HG03432 (cell line): ENCODE measurements around the gene C20orf204.

Source experiments
- ATAC-seq: cut with Tn5 transposase; IDR thresholded peaks from one replicate; pipeline ENCODE4 v1.9.1; 2021; ENCODE audit warnings: mild to moderate bottlenecking, moderate library complexity; ENCODE audit not compliant: unreplicated experiment

The C20orf204 gene

DNA sequence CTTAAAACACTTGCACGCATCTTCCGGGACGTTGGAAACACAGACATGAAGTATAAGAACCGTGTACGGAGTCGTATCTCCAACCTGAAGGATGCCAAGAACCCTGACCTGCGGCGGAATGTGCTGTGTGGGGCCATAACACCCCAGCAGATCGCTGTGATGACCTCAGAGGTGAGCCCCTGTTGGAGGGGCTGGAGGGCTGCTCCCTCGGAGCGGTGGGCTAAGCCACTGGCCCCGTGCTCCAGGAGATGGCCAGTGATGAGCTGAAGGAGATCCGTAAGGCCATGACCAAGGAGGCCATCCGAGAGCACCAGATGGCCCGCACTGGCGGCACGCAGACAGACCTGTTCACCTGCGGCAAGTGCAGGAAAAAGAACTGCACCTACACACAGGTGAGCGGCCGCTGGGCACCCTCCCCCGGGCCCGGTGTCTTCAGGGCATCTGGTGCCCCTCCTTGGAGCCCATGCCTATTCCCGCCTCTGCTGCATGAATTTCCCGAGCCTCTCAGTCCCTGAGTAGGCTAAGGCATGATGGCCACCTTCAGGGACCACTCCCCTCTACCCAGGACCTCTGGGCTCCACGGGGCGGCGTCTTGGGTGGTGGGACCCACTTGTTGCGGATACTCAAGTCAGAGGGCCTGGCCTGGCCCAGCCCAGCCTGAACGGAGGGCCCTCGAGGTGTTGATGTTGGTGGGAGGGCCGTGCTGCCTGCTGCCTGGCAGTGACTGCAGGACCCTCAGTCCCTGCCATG is 34.4 kb downstream of the C20orf204 start:
- ATAC-seq, result no peak

DNA sequence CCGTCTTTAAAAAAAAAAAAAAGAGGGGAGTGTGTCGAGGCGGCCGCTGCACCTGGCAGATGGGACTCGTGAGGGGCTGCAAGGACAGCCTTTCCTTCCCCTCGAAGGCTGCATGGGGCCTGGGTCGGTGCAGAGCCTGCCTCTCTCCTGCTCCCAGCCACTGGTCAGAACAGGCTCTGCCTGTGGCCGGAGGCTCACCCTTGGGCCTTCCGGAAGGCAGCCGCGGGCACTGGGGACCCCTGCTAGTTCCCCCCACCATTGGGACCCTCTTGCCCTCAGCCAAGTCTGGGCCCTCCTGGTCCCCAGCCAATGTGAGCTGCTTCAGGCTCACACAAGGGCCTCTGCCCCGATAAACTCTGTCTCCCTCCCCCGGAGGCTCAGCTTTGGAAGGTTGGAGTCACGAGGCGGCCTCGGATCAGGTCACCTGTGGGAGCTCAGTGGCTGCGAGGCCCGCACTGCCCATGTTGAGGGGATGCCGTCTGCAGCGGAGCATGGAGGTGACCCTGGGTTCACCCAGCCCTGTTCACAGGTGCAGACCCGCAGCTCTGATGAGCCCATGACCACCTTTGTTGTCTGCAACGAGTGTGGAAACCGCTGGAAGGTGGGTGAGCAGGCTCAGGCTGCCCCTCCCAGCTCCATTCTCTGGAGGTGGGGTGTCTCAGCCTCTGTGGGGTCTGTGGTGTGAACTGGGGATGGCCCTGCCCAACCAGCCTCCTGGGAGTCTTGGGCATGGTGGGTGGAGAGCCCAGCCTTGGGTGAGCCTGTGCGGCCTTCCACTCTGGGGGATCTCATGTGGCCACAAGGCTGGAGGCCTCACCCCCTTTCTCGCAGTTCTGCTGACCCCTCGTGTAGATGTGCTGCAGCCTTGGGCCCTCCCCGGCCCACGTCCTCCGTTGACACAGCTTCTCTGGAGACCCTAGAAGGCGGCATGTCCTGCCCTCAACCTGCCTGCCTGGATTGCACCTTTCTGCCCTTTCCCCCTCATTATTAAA is 35.7 kb downstream of the C20orf204 start:
- ATAC-seq, result no peak

DNA sequence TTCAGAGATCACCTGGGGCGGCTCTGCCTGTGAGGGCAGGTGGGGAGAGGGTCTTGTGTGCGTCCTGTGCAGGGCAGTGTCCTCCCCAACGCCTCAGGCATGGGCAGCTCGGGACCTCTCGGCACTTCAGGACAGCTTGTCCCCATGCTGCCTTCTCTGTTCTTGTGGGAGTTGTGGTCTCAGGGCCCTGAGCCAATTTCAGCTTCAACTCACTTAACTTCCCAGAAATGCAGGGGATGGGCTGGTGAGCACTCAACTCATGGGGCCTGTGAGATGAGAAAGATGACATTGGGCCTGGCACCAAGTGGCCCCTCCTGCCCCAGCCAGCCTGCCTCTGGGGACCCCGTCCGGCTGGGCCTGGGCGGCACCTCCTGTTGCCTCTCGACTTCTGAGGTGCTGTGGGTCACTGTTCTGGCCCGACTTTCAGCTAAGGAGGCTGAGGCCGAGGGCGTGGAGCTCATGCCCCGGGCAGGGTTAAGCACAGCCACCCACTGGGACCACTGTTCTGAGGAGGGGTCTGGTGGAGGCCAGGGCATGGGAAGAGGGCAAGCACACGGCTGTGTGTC is 36.6 kb downstream of the C20orf204 start:
- no peak for ATAC-seq

DNA sequence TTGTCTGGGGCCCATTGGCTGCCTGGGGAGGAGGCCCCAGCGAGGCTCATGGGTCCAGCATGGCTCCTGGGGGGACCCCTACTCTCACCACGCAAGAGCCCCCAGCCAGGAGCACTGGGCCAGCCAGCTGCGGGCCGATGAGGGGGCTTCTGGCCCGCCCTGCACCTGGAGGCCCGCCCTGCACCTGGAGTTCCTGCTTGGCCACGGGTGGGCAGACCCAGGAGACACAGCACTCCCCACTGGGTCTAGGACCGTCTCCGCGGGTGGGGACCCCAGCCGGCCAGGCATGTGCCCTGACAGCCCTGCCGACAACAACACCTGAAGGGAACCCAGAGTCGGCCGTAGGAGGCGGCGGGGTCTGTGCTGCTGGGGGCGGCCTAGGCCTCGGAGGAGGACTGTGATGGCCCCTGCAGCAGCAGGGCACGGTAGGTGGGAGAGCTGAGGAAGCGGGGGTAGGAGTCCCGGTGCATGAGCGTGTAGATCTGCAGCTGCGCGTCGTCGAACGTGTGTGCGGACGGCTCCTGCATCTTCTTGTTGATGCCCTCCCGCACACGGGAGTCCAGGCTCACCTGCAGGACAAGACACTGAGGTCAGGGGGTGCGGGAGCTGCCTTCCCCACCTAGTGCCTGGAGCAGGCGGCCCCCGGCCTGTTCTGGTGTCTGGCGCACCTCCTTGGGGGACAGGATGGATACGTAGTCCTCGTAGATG is 37.6 kb downstream of the C20orf204 start:
- ATAC-seq, result no peak

DNA sequence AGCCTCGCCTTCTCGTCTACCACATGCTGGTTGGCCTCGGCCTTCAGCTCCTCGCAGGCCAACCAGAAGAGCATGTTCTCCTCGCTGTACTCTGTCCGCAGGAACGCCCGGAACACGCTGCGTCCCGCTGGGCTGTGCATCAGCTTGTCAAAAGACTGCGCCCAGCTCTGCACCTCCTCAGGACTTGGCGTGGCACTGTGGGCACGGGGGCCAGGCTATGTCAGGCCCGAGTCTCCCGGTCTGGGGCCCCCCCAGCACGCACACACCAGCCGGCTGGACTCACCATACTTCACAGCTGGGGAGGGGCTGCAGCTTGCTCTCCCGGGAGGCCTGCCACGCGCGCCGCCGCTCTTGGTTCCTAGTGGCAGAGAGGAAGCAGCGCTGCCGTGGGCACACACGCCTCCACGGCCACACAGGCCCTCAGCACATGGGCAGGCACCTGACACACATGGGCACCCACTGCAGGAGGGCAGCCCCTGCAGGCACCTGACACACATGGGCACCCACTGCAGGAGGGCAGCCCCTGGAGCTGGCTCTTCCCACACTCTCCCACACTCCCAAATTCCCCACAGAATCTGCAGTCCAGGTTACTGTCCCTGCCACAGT is 38.3 kb downstream of the C20orf204 start:
- no peak for ATAC-seq

DNA sequence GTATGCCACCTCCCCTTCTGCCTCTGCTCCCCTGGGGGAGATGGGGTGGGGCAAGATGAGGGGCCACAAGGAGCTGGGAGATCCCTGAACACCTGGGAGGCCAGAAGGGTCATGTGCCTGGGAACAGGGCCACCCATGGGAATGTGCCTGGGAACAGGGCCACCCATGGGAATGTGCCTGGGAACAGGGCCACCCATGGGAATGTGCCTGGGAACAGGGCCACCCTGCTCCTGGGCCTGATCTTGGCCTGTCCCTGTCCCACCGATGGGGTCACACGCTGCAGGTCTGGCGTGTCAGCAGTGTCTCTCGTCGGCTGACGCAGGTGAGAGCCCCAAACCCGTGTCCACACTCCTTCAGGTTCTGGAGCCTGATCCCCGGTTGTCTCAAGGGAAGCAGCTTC is 39.0 kb downstream of the C20orf204 start:
- no peak for ATAC-seq

DNA sequence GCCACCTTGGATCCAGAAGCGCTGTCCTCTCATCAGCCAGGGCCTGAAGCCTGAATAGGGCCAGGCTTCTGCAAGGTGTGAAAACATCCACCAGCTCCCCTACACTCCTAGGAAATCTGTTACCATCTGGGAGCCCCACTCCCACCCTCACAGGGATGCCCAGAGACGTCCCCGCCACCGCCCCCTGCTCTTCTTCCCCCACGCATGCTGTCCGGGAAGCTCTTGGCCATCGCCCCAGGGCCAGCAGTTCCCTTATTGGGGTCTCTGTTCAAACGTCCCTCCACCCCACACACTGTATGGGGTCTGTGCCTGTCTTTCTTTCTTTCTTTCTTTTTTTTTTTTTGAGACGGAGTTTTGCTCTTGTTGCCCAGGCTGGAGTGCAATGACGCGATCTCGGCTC is 39.6 kb downstream of the C20orf204 start:
- no peak for ATAC-seq

DNA sequence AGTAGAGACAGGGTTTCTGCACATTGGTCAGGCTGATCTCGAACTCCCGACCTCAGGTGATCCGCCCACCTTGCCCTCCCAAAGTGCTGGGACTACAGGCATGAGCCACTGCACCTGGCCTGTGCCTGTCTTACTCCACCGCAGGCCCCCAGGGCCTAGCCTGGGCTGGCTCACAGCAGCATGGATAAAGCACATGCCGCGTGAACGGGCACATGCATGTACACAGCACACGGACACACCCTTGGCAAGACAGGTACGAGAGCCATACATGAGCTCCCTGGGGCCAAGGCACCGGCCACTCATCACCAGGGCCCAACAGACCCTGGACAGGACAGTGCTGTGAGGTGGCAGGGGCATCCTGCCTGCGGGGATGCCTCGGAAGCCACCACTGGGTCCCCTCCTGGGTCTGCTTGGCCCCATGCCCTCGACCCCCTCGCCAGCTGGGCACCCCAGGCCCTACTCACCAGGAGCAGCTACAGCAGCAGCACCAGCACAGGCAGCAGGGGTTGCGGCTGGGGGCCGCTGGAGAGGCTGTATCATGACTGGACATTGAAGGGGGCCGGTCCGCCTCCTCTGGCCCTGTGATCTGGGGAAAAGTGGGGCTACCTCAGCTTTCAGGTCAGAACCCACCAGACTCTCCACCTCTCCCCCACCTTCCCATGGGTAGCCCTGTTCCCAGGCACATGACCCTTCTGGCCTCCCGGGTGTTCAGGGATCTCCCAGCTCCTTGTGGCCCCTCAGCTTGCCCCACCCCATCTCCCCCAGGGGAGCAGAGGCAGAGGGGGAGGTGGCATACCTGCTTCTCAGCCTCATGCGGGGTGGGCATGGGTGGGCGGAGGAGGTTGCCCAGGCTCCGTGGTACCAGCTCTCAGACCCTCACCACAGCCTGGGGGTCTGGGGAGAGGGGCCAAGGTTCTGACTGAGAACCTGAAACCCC is 40.3 kb downstream of the C20orf204 start:
- ATAC-seq, result no peak

DNA sequence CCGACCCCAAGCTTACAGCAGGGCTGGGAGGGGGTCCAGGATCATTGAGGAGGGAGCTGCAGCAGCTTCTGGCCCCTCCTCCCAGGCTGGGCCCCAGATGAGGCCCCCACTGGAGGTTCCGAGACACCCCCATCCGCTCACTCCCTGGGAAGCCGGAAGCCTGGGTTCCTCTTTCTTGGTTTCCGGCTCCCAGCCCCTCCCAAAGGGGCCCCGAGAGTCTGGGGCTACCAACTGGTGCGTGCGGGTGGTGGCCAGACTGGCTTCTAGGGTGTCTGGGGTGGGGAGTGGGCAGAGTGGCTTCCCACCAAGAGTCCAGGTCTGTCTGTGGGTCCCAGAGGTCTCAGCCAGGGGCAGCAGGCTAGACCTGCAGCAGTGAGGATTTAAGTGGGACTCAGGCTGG is 41.1 kb downstream of the C20orf204 start:
- peak; percentile 21 for ATAC-seq

DNA sequence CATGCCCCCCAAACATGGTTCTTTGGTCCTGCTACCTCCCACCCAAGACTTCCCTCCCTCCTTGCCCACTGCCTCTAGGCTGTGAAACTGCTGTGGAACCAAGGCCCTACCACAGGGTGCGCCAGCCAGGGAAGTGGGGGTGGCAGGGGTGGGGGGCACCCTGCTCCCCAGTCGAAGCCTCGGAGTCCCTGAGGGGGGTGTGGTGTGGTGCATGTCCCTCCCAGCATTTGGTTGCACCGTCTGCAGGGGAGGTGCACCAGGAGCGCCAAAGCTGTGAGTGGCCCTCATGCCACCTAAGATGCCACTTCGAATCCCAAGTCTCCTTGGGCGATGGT is 41.5 kb downstream of the C20orf204 start:
- no peak for ATAC-seq

DNA sequence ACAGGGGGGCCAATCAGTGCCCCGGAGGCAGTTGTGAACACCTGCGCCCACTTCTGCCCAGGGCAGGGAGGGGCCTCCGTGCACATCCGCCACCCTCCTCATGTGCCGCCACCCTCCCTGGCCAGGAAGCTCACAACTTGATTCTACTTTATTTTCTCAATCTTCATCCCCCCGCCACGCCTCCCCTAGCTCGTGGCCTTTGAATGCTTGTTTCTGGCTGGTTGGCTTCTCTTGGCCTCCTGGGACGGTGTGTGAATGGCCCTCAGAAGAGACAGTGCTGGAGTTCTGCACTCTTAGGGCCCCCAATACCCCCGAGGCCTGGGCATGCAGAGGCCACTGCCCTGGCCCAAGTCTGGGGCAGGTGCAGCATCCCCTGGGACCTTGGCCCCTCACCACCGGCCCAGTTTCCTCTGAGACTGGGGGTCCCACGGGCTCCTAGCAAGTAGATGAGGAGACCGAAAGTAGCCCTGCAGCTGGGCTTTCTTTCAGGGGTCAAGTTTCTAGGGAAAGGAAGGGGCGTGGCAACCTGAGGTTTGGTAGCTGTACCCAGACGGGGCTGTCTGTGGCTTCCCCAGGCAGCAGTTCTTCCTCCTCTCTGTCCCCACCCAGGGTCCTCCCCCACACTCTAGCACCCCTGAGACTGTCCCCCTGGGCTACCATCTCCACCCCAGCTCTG is 42.0 kb downstream of the C20orf204 start:
- no peak for ATAC-seq

DNA sequence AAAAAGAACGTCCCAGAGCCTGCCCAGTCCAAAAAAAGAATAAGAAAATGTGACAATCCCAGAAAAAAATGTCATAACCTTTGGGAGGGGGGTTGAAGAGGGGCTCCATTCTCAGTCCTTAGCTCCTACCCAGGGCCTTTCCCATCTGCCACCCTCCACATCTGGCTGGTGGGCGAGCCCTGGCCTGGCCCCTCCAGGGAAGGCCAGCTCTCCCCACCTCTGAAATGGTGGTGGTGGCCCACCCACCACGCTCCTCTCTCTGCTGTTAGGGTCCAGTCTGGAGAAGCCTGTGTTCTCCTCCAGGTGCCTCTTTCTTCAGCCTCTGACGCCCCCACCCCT is 42.9 kb downstream of the C20orf204 start:
- ATAC-seq, result no peak

DNA sequence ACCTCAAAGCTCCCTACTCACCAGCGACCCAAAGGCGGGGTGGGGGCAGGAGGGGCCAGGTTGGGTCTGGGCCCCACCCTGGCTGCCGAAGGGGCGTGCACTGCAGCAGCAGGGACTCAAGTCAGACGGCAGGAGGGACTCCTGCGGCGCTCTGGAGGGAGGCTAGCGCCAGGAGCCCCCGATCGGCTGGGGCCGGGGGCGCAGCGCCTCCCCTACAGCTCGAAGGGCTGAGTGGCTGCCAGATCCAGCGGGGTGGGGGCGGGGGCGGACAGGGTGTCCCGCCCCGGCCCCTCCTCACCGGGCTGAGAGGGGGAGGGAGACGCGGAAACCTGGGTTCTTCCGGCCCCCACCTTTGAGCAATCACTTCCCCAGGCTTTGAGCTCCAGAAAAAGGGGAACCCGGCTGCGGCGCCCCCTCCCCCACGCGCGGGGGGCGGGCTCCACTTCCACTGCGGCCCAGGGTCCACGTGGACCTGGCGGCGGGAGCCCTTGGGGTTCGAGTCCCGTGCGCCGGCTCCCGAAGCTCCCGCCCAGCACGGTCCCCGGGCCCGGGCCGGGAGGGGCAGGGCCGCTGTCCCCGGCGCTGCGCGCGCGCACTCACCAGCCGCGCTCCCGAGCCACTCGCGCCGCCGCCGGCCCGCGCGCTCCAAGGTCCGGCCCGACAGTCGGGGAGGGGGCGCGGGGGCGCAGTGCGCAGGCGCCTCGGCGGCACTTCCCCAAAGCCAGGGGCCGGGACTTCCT is 43.5 kb downstream of the C20orf204 start, which contains the start of gene RGS19:
Gene RGS19 (minus strand): TSS at position 246 of the 740 bp plus-strand sequence. CDS start 2,632 bp downstream, outside the sequence.
- ATAC-seq, result peak; percentile 50

DNA sequence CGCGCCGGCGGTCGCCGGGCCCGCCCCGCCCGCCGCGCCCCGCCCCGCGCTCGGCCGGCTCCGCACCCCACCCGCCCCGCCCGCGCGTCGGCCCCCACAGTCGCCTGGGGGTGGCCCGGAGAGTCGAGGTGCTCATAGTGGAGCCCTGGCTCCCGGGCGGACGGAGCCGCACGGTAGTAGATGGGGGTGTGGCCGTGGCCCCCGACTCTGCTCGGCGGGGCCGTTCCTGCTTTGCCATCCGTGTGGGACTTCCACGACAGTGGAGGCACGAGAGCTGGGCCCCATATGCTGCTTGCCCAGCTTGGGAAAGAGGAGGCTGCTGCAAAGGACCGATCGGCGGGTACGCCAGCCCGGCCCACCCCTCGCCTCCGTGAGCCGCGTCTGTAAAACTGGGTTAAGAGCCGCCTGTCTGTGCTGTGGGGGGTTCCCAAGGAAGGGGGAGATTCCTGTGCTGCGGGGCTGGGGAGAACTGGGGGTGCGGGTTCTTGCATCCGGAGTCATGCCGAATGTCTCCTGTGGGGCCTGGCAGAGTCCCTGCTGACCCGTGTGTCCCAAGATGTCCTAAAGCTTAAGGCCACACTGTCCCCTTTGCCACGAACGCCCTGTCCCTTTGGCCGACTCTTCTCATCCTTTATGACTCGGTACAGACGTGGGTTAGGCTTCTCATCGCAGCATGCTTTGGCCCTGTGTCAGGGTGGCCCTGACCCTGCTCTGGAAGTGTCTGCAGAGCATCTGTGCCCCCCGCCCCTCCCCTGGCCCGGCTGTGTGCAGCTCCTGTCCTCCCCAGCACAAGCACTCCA is 44.2 kb downstream of the C20orf204 start, which contains the start of gene OPRL1:
Gene OPRL1 (plus strand): TSS at position 70 of the 800 bp plus-strand sequence. CDS start 12,639 bp downstream, outside the sequence.
- peak; percentile 2 for ATAC-seq

DNA sequence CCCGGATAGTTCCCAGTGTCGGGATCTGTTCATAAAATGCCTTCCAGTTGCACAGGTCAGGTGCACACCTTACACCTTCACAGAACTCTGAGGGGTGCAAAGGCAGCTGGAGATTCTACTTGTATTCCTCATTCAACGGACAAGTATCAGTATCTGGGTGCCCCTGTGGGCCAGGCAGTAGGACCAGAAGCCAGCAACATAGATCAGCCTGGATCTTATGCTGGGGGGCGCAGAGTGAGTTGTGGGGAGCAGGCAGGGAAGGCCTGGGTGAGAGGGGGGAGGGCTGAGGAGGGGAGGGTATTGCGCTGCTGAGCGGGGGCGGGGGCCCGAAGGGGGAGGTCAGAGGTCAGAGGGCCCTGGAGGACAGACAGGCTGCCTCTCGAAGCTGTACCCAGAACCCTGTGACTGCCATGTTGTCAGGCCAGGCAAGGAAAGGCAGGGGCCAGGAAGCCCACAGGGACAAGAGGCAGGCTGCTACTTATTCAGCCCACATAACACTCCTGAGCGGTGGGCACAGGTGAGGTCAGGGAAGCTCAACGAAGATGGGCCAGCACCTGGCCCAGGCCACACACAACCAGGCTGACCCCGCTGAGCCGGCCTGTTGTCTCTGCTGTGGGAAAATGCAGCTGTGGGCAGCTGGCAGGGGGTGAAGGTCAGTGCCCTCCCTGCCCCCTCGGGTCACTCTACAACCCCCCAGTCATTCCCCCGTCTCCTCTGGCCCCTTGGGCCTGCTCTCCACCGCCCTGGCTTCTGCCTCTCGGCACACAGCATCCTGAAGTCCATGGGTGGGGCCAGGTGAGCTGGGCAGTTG is 45.0 kb downstream of the C20orf204 start:
- no peak for ATAC-seq

DNA sequence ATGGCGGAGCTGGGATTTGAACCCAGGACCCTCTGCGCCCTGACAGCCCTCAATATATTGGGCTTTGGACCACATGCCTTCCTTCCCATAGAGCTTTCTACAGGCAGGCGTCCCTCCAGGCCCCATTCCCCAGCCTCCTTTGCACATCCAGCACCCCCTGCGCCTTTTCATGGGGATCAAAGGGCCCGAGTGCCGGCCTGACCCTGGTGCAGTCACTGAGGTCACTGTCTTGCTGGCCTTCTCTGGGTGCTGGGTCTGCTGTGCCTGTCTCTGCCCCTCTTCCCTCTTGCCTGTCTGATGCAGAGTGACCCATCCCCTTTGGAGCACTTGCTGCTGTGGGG is 45.6 kb downstream of the C20orf204 start:
- ATAC-seq, result no peak
